ENCODE measurements around the gene PABPN1L. TPM values are rescaled to one million over a fixed set of nuclear protein-coding genes. Genes with fewer than 3 reads are reported as not detected.

Gene PABPN1L
- total and polyA plus RNA-seq, 2 of the 13 experiments (the other 11 are each of a cell fraction or from before 2014, with no cell fraction given): not detected

DNA sequence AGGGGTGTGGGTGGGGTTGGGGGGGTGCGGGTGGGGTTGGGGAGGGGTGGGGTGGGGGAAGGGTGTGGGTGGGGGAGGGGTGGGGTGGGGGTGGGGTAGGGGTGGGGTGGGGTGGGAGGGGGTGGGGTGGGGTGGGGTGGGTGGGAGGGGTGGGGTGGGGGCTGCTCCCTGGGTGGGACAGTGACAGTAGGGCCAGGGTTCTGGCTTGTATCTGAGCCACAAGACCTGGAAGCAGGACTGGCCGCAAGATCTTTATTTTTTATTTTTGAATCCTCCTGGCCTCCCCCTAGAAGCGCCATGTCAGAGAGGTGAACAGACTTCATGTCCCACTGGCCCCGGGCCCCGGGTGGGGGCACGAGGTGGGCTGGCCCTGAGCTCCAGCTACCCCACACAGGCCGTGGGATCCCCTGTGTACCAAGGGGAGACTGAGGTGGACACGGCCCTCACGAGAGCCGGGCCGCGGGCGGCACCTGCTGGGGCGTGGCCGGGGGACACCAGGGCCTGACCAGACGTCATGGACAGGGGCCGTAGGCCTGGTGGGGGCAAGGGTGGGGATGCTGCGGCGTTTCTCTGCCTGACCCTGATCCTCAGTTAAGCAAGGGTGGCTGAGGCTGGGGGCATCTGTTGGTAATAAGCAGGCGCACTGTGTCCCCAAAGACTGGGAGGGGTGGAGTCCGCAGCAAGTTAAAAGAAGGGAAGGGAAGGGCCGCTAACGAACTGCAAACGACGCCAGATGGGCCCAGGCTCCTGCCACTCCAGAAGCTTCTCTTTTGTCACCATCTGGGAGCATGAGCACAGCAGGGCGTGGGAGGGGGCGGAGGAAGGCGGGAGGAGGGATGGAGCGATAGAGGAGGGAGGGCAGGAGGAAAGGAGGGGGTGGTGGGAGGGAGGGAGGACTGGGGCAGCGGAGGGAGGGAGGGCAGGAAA is 22.3 kb upstream of the PABPN1L start:
- H3K9ac ChIP-seq (ENCODE audit: insufficient read depth, low read depth, low read length): no peak overlapping the region
- no peak overlapping the region for H3K4me3 ChIP-seq (replicated peaks in 1 of 3; ENCODE audit: insufficient read depth in 1 of 3, low read depth in 2 of 3, low read length in 3 of 3)
- no peak for FAIRE-seq
- no peaks in the 10 kb centered on the region for H3K4me1 ChIP-seq (ENCODE audit: insufficient read depth, low read length)
- intact Hi-C loops (cut with micrococcal nuclease; ENCODE audit: unreplicated experiment) (no loop called here), in situ Hi-C loops (cut with HindIII; ENCODE audit: extremely low pct_ligation_motif_present, low pct_unique_long_range_greater_than_20kb) (no loop called here)
- no peak for ATAC-seq
- peaks cover 18% of the 10 kb centered on the region; the same call in 1 of the 2 replicates for H4K20me1 ChIP-seq (ENCODE audit: insufficient read depth, low read length)
- WGBS (ENCODE audit: low lambda C conversion rate): 37% methylated on average over 20 of the region's 30 CpGs
- H3K9me3 ChIP-seq (ENCODE audit: low read length): no peaks in the 10 kb centered on the region
- DNase-seq (ENCODE audit: low spot score): no peak
- peaks cover 46 to 94% of the 10 kb centered on the region in 2 experiments for H3K27me3 ChIP-seq (ENCODE audit: control insufficient read depth in 1 of 2, insufficient read depth in 2 of 2, low read length in 2 of 2)
- CTCF ChIA-PET (ENCODE audit: low intra/inter-chr PET ratio, low total read pairs): no interaction called here
- POLR2A ChIA-PET: no interaction called here
- no TSS peak for BruUV-seq (replicated peaks)
- H3K27ac ChIP-seq (ENCODE audit: extremely low read length, insufficient read depth, low read length): no peak overlapping the region
- no peak overlapping the region for H2AFZ ChIP-seq (ENCODE audit: low read length)
- H3K36me3 ChIP-seq (replicated peaks in 1 of 2; ENCODE audit: control insufficient read depth in 1 of 2, insufficient read depth in 2 of 2, low read length in 2 of 2): no peaks in the 10 kb centered on the region
- H3K4me2 ChIP-seq (ENCODE audit: low read depth, low read length): no peak overlapping the region
- no peaks in the 10 kb centered on the region for H3K79me2 ChIP-seq (ENCODE audit: insufficient read depth, low read length)
- TF ChIP-seq, protein P1, sequence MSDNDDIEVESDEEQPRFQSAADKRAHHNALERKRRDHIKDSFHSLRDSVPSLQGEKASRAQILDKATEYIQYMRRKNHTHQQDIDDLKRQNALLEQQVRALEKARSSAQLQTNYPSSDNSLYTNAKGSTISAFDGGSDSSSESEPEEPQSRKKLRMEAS (IDR thresholded peaks at IDR 0.05): no peak
- TF ChIP-seq, protein P2, sequence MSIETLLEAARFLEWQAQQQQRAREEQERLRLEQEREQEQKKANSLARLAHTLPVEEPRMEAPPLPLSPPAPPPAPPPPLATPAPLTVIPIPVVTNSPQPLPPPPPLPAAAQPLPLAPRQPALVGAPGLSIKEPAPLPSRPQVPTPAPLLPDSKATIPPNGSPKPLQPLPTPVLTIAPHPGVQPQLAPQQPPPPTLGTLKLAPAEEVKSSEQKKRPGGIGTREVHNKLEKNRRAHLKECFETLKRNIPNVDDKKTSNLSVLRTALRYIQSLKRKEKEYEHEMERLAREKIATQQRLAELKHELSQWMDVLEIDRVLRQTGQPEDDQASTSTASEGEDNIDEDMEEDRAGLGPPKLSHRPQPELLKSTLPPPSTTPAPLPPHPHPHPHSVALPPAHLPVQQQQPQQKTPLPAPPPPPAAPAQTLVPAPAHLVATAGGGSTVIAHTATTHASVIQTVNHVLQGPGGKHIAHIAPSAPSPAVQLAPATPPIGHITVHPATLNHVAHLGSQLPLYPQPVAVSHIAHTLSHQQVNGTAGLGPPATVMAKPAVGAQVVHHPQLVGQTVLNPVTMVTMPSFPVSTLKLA (IDR thresholded peaks at IDR 0.05): no peak
- TF ChIP-seq ZNF30 (CRISPR knock-in tag; IDR thresholded peaks at IDR 0.05) (no peak), ZNF816 (CRISPR knock-in tag; IDR thresholded peaks at IDR 0.05; ENCODE audit: borderline replicate concordance) (no peak), ZNF101 (CRISPR knock-in tag; IDR thresholded peaks at IDR 0.05; ENCODE audit: borderline replicate concordance, low read depth) (no peak), ZNF367 (CRISPR knock-in tag; IDR thresholded peaks at IDR 0.05; ENCODE audit: borderline replicate concordance) (no peak), ZNF782 (CRISPR knock-in tag; IDR thresholded peaks at IDR 0.05; ENCODE audit: borderline replicate concordance) (no peak), NR2F1 (CRISPR knock-in tag; IDR thresholded peaks at IDR 0.05) (no peak), ZNF790 (CRISPR knock-in tag; IDR thresholded peaks at IDR 0.05; ENCODE audit: borderline replicate concordance) (no peak), PRMT3 (CRISPR knock-in tag; IDR thresholded peaks at IDR 0.05; ENCODE audit: borderline replicate concordance, low read depth) (no peak), ZNF614 (CRISPR knock-in tag; IDR thresholded peaks at IDR 0.05; ENCODE audit: borderline replicate concordance) (no peak), MED13 (CRISPR knock-in tag; IDR thresholded peaks at IDR 0.05) (no peak), SKI (IDR thresholded peaks at IDR 0.05; ENCODE audit: partially characterized antibody) (no peak), NFE2L1 (CRISPR knock-in tag; IDR thresholded peaks at IDR 0.05; ENCODE audit: borderline replicate concordance) (no peak), ZNF224 (CRISPR knock-in tag; IDR thresholded peaks at IDR 0.05) (no peak)
- TF ChIP-seq, protein P3, sequence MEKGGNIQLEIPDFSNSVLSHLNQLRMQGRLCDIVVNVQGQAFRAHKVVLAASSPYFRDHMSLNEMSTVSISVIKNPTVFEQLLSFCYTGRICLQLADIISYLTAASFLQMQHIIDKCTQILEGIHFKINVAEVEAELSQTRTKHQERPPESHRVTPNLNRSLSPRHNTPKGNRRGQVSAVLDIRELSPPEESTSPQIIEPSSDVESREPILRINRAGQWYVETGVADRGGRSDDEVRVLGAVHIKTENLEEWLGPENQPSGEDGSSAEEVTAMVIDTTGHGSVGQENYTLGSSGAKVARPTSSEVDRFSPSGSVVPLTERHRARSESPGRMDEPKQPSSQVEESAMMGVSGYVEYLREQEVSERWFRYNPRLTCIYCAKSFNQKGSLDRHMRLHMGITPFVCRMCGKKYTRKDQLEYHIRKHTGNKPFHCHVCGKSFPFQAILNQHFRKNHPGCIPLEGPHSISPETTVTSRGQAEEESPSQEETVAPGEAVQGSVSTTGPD (CRISPR knock-in tag; IDR thresholded peaks at IDR 0.05): no peak
- TF ChIP-seq, protein P4, sequence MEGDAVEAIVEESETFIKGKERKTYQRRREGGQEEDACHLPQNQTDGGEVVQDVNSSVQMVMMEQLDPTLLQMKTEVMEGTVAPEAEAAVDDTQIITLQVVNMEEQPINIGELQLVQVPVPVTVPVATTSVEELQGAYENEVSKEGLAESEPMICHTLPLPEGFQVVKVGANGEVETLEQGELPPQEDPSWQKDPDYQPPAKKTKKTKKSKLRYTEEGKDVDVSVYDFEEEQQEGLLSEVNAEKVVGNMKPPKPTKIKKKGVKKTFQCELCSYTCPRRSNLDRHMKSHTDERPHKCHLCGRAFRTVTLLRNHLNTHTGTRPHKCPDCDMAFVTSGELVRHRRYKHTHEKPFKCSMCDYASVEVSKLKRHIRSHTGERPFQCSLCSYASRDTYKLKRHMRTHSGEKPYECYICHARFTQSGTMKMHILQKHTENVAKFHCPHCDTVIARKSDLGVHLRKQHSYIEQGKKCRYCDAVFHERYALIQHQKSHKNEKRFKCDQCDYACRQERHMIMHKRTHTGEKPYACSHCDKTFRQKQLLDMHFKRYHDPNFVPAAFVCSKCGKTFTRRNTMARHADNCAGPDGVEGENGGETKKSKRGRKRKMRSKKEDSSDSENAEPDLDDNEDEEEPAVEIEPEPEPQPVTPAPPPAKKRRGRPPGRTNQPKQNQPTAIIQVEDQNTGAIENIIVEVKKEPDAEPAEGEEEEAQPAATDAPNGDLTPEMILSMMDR (CRISPR knock-in tag; IDR thresholded peaks at IDR 0.05): no peak

Data from HepG2 (cell line).